Measurements from ENCODE around the gene EYS. TPM values are rescaled to one million over a fixed set of nuclear protein-coding genes. Genes with fewer than 3 reads are reported as not detected.
A peak's percentile ranks its signal among the peaks of the same experiment; 100 is the strongest.

The EYS gene
- total and polyA plus RNA-seq, 2 of the 13 experiments (the other 11 are each of a cell fraction or from before 2014, with no cell fraction given), result 0.04 to 0.07 TPM

- TF ChIP-seq, protein P1, sequence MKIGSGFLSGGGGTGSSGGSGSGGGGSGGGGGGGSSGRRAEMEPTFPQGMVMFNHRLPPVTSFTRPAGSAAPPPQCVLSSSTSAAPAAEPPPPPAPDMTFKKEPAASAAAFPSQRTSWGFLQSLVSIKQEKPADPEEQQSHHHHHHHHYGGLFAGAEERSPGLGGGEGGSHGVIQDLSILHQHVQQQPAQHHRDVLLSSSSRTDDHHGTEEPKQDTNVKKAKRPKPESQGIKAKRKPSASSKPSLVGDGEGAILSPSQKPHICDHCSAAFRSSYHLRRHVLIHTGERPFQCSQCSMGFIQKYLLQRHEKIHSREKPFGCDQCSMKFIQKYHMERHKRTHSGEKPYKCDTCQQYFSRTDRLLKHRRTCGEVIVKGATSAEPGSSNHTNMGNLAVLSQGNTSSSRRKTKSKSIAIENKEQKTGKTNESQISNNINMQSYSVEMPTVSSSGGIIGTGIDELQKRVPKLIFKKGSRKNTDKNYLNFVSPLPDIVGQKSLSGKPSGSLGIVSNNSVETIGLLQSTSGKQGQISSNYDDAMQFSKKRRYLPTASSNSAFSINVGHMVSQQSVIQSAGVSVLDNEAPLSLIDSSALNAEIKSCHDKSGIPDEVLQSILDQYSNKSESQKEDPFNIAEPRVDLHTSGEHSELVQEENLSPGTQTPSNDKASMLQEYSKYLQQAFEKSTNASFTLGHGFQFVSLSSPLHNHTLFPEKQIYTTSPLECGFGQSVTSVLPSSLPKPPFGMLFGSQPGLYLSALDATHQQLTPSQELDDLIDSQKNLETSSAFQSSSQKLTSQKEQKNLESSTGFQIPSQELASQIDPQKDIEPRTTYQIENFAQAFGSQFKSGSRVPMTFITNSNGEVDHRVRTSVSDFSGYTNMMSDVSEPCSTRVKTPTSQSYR (CRISPR knock-in tag; IDR thresholded peaks at IDR 0.05; ENCODE audit: borderline replicate concordance), result peak; percentile 84; the same call in 1 of the 2 replicates
- TF ChIP-seq ATRX (CRISPR knock-in tag; IDR thresholded peaks at IDR 0.05; ENCODE audit: borderline replicate concordance) (no peak), TCF12 (IDR thresholded peaks at IDR 0.05) (no peak), TCF12 (CRISPR knock-in tag; IDR thresholded peaks at IDR 0.05) (peak; percentile 93), FOXA3 (CRISPR knock-in tag; IDR thresholded peaks at IDR 0.05) (peak; percentile 93), EED (CRISPR knock-in tag; IDR thresholded peaks at IDR 0.05) (no peak), ATF7 (IDR thresholded peaks at IDR 0.05) (peak; percentile 94), ATF7 (CRISPR knock-in tag; IDR thresholded peaks at IDR 0.05) (no peak; the same call in 1 of the 2 replicates), ZNF703 (CRISPR knock-in tag; IDR thresholded peaks at IDR 0.05; ENCODE audit: borderline replicate concordance) (peak; percentile 70; the same call in 1 of the 2 replicates), JARID2 (CRISPR knock-in tag; IDR thresholded peaks at IDR 0.05; ENCODE audit: insufficient replicate concordance) (no peak), HHEX (CRISPR knock-in tag; IDR thresholded peaks at IDR 0.05) (peak; percentile 97), HNF4A (CRISPR knock-in tag; IDR thresholded peaks at IDR 0.05) (peak; percentile 80), ZBTB39 (CRISPR knock-in tag; IDR thresholded peaks at IDR 0.05) (peak; percentile 51; the same call in 1 of the 2 replicates), ZBTB20 (CRISPR knock-in tag; IDR thresholded peaks at IDR 0.05; ENCODE audit: borderline replicate concordance, low read depth) (peak; percentile 96; the same call in 1 of the 2 replicates), ZSCAN9 (CRISPR knock-in tag; IDR thresholded peaks at IDR 0.05; ENCODE audit: borderline replicate concordance) (peak; percentile 69; the same call in 1 of the 2 replicates), YY1 (IDR thresholded peaks at IDR 0.05; ENCODE audit: insufficient read depth, insufficient replicate concordance, low read depth, low read length) (peak; percentile 15)
- TF ChIP-seq, protein P2, sequence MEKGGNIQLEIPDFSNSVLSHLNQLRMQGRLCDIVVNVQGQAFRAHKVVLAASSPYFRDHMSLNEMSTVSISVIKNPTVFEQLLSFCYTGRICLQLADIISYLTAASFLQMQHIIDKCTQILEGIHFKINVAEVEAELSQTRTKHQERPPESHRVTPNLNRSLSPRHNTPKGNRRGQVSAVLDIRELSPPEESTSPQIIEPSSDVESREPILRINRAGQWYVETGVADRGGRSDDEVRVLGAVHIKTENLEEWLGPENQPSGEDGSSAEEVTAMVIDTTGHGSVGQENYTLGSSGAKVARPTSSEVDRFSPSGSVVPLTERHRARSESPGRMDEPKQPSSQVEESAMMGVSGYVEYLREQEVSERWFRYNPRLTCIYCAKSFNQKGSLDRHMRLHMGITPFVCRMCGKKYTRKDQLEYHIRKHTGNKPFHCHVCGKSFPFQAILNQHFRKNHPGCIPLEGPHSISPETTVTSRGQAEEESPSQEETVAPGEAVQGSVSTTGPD (CRISPR knock-in tag; IDR thresholded peaks at IDR 0.05), result peak; percentile 87
Measured at GRCh38 chr6:64301307-64302236, 1405.5 kb downstream of the EYS start (continued).

Measured in HepG2 (cell line).